Cardiac fibroblast (primary cell): ENCODE measurements around the gene HERC3.

ENCODE experiments used
- DNase-seq, 2 donors: peaks; one replicate each; pipeline versions ENCODE4 v3.0.0 to v3.0.0-alpha.2; 2010; ENCODE audit warnings: low read depth in 2 of 2
- H3K4me3 ChIP-seq, 2 donors: replicated peaks in 1 of 2; 1 replicate in 1 of 2; 2 replicates in 1 of 2; pipeline ENCODE4 v1.5.1; 2011; ENCODE audit warnings: low read depth in 2 of 2, low read length in 2 of 2, mild to moderate bottlenecking in 2 of 2, moderate library complexity in 1 of 2
- TF ChIP-seq, protein P1 (sequence below): IDR thresholded peaks from one replicate; pipeline ENCODE4 v1.5.1; 2011; ENCODE audit warnings: low read depth, mild to moderate bottlenecking, low read length, inconsistent platforms

The HERC3 gene

DNA sequence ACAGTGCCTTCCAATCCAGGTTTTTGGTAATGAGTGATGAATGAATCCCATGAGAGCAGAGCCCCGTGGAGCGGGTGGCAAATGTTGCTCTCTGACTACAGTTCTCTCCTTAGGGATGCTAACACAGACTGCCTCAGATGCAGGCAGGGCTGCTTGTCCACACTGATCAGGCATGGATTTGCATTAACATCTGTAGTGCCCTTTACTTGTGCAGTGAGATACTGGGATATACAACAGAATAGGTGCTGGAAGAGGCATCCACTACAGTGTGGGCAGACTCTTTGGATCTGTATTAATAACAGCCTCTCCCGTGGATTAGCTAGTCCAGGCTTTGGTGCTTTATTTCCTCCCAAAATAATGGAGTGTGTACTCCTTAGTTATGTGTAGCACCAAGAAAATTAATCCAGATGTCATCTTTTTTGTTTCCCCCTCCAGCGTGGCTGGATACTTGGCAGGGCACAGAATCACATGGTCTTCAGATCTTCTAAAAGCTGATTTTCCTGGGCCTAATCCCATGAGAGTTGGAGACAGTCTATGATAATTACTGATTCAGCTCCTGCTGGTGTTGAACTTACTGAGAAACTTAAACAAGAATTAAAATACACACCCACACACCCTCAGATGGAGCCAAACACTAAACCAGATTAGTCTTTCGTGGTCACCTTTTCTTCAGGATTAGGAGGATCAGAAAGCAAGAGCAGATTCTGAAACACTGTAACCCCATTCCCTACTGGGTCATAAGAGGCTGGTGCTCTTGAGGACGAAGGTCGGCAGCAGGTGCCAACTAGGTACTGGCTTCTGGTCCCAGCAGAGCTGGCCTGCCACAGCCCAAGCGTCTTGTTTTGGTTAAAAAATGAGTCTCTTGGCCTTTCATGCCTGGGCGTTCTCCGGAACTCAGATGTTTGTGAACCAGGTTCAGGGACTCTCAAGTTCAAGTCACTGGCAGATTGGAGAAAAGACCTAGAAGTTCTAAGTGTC is 128.5 kb downstream of the HERC3 start:
- no peak overlapping the region for H3K4me3 ChIP-seq
- DNase-seq: no peak
- TF ChIP-seq, protein P1, sequence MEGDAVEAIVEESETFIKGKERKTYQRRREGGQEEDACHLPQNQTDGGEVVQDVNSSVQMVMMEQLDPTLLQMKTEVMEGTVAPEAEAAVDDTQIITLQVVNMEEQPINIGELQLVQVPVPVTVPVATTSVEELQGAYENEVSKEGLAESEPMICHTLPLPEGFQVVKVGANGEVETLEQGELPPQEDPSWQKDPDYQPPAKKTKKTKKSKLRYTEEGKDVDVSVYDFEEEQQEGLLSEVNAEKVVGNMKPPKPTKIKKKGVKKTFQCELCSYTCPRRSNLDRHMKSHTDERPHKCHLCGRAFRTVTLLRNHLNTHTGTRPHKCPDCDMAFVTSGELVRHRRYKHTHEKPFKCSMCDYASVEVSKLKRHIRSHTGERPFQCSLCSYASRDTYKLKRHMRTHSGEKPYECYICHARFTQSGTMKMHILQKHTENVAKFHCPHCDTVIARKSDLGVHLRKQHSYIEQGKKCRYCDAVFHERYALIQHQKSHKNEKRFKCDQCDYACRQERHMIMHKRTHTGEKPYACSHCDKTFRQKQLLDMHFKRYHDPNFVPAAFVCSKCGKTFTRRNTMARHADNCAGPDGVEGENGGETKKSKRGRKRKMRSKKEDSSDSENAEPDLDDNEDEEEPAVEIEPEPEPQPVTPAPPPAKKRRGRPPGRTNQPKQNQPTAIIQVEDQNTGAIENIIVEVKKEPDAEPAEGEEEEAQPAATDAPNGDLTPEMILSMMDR: no peak

DNA sequence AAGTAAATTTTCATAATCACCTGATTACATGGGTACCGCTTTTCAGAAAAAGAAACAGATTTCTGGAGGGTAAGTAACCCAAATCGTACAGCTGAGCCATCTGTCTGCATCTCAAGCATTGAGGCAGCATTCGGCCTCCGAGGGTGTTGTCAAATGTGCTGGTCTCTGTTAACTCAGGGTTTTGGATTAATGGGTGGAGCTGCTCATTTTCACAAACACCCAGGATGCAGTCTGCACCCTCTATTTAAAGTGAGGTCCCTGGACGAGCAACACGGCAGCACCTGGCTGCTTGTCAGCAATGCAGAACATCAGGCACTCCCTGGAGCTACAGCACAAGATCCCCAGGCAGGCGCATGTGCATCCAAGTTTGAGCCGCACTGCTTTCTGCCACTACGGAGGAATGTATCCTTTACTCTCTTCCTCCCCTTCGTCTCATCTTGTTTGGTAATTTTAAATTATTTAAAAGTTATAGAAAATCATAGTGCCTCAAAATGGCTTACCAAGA is 130.0 kb downstream of the HERC3 start:
- no peak for DNase-seq

DNA sequence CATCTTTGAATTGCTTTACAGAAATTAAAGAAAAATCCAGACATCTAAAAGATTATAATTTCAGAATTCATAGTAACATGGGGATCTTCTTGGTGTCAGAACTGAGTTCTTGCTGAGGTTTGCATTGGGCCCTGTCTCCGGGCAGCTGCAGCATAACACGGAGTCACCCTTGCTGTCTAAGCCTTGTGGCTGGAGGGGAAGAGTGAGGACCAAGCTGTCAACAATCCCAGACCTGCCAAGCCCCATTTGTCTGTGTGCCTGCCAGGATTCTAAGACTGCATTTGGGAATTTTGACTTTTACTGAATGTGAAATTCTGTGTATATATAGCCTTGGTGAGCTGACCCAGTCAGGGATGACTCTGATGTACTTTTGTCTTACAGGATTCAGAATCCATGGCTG is 130.5 kb downstream of the HERC3 start:
- TF ChIP-seq, protein P1: no peak
- no peak for DNase-seq
- H3K4me3 ChIP-seq: no peak overlapping the region

More for the DNA sequence above, 130.0 kb downstream of the HERC3 start:
- TF ChIP-seq, protein P1: no peak
- H3K4me3 ChIP-seq: no peak overlapping the region

DNA sequence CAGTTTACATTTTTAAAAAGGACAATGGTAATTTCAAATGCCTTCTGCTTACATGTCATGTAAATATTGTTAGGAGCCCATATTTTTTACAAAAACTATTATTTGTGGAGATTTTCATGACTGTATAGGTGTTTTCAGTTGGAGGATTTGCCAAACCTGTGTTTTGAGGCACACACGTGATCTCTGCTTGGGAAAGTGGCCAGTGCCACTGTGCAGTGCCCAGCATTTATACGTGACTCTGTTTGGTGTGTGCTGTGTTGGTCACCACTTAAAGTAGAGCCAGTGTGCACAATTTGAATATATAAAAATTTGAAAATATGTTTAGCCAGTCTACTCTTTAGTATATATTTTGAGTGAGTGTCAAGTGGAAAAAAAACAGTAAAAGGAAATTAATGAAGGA is 132.1 kb downstream of the HERC3 start:
- DNase-seq: no peak
- TF ChIP-seq, protein P1: no peak

DNA sequence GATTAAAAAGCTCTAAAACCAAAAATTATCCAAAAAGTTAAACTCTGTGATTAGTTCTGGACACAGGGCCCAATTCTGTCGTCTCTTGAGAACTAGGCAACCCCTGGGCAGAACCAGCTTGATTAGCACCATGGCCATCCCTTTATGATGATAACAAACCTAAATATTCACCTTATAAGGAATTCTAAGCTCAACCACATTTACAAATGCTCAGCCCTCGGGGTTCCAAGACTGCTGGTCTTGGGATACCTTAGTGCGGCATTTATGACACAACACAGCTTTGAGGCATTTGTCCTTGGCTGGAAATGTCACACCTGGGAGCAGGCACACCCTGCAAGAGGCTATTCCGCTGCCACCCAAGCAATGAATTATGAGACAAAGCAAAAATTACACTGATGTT is 132.9 kb downstream of the HERC3 start:
- no peak overlapping the region for H3K4me3 ChIP-seq
- TF ChIP-seq, protein P1: no peak
- DNase-seq: no peak

More for the DNA sequence above, 132.1 kb downstream of the HERC3 start:
- H3K4me3 ChIP-seq: no peak overlapping the region

DNA sequence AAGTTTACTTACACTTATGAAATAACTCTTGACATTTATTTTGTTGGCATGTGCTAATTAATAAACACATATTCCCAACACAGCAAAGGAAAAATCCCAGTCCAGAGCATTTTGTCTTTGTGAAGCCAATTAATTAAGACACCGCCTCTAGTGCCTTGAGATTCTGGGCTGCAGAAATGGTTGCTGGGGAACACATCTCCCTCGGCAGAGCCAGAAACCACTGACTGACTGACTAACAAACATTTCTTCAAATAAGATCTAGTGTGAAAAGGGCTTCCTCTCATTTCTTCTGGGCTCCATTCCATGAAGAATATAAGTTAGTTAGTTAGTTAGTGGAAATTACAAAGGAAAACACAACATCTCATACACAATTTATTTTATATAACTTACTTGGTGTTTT is 133.7 kb downstream of the HERC3 start:
- H3K4me3 ChIP-seq: no peak overlapping the region
- DNase-seq: no peak
- TF ChIP-seq, protein P1: no peak
